Measurements from ENCODE around the gene TNFRSF25.
"Not testable (repeated sequence)": the region's sequence is repeated elsewhere in the genome, so short reads cannot be mapped to it uniquely, and the experiment has no call there.

The TNFRSF25 gene

GRCh38 chr1:6435547-6435946, 30.4 kb downstream of the TNFRSF25 start:
- DNase-seq (ENCODE audit: low read depth, low spot score), result no peak

GRCh38 chr1:6435129-6435528, 30.8 kb downstream of the TNFRSF25 start:
- DNase-seq (ENCODE audit: low read depth, low spot score), result no peak

GRCh38 chr1:6434186-6434585, 31.8 kb downstream of the TNFRSF25 start:
- no peak for DNase-seq (ENCODE audit: low read depth, low spot score)

- DNase-seq (ENCODE audit: low read depth, low spot score), result not testable (repeated sequence)
Observed at GRCh38 chr1:6431645-6432579, 34.1 kb downstream of the TNFRSF25 start.

GRCh38 chr1:6429660-6430411, 36.1 kb downstream of the TNFRSF25 start:
- not testable (repeated sequence) for DNase-seq (ENCODE audit: low read depth, low spot score)

- not testable (repeated sequence) for DNase-seq (ENCODE audit: low read depth, low spot score)
Observed at GRCh38 chr1:6428453-6428852, 37.5 kb downstream of the TNFRSF25 start.

GRCh38 chr1:6427441-6428390, 38.3 kb downstream of the TNFRSF25 start:
- no peak for DNase-seq (ENCODE audit: low read depth, low spot score)

GRCh38 chr1:6426972-6427350, 39.0 kb downstream of the TNFRSF25 start:
- no peak for DNase-seq (ENCODE audit: low read depth, low spot score)

- DNase-seq (ENCODE audit: low read depth, low spot score), result no peak
Observed at GRCh38 chr1:6426277-6426971, 39.5 kb downstream of the TNFRSF25 start.

GRCh38 chr1:6425658-6426057, 40.3 kb downstream of the TNFRSF25 start:
- no peak for DNase-seq (ENCODE audit: low read depth, low spot score)

GRCh38 chr1:6424619-6425593, 41.1 kb downstream of the TNFRSF25 start, which contains the start of gene ESPN:
Gene ESPN, plus strand, starts transcription at chr1:6424776. Its CDS starts 180 bp downstream, at chr1:6424956.
- no peak for DNase-seq (ENCODE audit: low read depth, low spot score)

- peak; percentile 34 for DNase-seq (ENCODE audit: low read depth, low spot score)
Observed at GRCh38 chr1:6424000-6424565, 41.9 kb downstream of the TNFRSF25 start.

GRCh38 chr1:6423321-6423999, 42.5 kb downstream of the TNFRSF25 start:
- peak; percentile 80 for DNase-seq (ENCODE audit: low read depth, low spot score)

- DNase-seq (ENCODE audit: low read depth, low spot score), result no peak
Observed at GRCh38 chr1:6421266-6421665, 44.7 kb downstream of the TNFRSF25 start.

GRCh38 chr1:6420454-6421042, 45.4 kb downstream of the TNFRSF25 start:
- DNase-seq (ENCODE audit: low read depth, low spot score), result peak; percentile 26

GRCh38 chr1:6419804-6420453, 46.0 kb downstream of the TNFRSF25 start, which contains the start of gene HES2:
Gene HES2, minus strand, starts transcription at chr1:6419919. Its CDS starts 99 bp downstream, at chr1:6419820.
- peak; percentile 40 for DNase-seq (ENCODE audit: low read depth, low spot score)

GRCh38 chr1:6419397-6419803, 46.6 kb downstream of the TNFRSF25 start:
- no peak for DNase-seq (ENCODE audit: low read depth, low spot score)

All from ELF-1 (cell line).